ENCODE data around the gene KAZALD1.

Gene KAZALD1

GRCh38 chr10:101047268-101047667 is 14.5 kb upstream of the KAZALD1 start:
- DNase-seq (ENCODE audit: low read depth) = no peak
- H3K4me3 ChIP-seq (ENCODE audit: control insufficient read depth, low read depth, low read length) = no peak overlapping the region
- TF ChIP-seq, protein P1, sequence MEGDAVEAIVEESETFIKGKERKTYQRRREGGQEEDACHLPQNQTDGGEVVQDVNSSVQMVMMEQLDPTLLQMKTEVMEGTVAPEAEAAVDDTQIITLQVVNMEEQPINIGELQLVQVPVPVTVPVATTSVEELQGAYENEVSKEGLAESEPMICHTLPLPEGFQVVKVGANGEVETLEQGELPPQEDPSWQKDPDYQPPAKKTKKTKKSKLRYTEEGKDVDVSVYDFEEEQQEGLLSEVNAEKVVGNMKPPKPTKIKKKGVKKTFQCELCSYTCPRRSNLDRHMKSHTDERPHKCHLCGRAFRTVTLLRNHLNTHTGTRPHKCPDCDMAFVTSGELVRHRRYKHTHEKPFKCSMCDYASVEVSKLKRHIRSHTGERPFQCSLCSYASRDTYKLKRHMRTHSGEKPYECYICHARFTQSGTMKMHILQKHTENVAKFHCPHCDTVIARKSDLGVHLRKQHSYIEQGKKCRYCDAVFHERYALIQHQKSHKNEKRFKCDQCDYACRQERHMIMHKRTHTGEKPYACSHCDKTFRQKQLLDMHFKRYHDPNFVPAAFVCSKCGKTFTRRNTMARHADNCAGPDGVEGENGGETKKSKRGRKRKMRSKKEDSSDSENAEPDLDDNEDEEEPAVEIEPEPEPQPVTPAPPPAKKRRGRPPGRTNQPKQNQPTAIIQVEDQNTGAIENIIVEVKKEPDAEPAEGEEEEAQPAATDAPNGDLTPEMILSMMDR (conservative IDR thresholded peaks at IDR 0.05; ENCODE audit: control insufficient read depth, insufficient read depth, low read depth, low read length) = no peak

DNA sequence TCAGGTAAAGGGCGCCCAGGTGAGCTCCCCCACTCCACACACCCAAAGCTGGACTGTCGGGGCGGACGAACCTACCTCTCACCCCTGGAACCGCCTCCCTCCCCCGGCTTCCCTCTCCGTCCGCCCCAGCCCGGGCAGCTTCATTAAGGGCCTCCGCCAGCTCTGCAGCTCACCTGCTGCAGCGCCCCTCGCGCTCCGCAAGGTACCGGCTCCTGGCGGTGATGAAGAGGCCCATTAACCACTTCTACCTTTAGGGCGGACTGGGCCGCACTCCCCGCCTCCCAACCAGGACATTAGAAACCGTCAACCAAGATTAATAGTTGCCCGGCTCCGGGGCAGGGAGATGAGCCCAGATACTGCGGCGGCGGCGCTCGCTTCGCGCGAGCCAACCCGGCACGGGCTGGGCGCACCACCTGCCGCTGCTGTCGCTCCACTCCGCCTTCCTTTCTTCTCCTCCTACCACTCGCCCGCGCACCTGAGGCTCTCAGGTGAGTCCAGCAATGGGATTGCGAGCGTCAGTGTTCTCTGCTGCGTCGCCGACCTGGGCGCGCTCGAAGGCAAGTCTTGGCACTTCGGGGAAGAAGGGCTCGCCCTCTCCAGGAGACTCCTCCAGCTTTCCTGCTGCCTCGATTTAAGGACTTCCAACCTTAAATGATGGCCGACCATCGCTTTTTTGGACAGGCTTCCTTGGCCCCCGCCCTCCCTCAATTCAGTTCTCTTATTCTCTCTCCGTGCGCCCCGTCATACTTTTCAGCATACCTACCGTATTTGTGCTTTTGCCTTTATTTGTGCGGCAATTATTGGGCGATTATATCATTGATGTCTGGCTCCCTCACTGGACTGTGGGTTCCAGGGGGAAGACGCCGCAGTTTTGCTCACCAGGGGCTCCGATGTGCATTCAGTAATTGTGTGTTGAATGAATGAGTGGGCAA is 13.6 kb upstream of the KAZALD1 start:
- TF ChIP-seq, protein P1 (conservative IDR thresholded peaks at IDR 0.05; ENCODE audit: control insufficient read depth, insufficient read depth, low read depth, low read length) = no peak
- no peak overlapping the region for H3K4me3 ChIP-seq (ENCODE audit: control insufficient read depth, low read depth, low read length)
- no peak for DNase-seq (ENCODE audit: low read depth)

- peak overlapping the region; percentile 13 for H3K4me3 ChIP-seq (ENCODE audit: control insufficient read depth, low read depth, low read length)
- peak; percentile 32 for DNase-seq (ENCODE audit: low read depth)
- TF ChIP-seq, protein P1 (conservative IDR thresholded peaks at IDR 0.05; ENCODE audit: control insufficient read depth, insufficient read depth, low read depth, low read length) = peak; percentile 59
These were observed 11.3 kb upstream of the KAZALD1 start for GRCh38 chr10:101050208-101051069.

DNA sequence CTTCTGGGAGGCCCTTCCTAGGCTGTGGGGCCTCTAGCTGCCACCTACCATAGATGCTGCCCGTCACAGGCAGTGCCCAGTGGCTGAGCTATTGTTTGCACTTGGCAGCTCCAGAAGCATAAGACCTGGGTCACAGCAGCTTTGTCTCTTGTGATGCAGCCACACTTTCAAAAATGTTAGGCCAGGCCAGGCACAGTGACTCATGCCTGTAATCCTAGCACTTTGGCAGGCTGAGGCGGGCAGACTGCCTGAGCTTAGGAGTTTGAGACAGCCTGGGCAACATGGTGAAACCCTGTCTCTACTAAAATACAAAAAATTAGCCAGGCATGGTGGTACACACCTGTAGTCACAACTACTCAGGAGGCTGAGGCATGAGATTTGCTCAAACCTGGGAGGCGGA is 9.5 kb upstream of the KAZALD1 start:
- TF ChIP-seq, protein P1 (conservative IDR thresholded peaks at IDR 0.05; ENCODE audit: control insufficient read depth, insufficient read depth, low read depth, low read length) = no peak

GRCh38 chr10:101053516-101053915 is 8.3 kb upstream of the KAZALD1 start:
- DNase-seq (ENCODE audit: low read depth) = peak; percentile 72

More for the DNA sequence above, 9.5 kb upstream of the KAZALD1 start:
- peak; percentile 76 for DNase-seq (ENCODE audit: low read depth)
- H3K4me3 ChIP-seq (ENCODE audit: control insufficient read depth, low read depth, low read length) = no peak overlapping the region

GRCh38 chr10:101054351-101054750 is 7.4 kb upstream of the KAZALD1 start:
- TF ChIP-seq, protein P1 (conservative IDR thresholded peaks at IDR 0.05; ENCODE audit: control insufficient read depth, insufficient read depth, low read depth, low read length) = no peak
- DNase-seq (ENCODE audit: low read depth) = no peak
- no peak overlapping the region for H3K4me3 ChIP-seq (ENCODE audit: control insufficient read depth, low read depth, low read length)

More at GRCh38 chr10:101053516-101053915, 8.3 kb upstream of the KAZALD1 start:
- H3K4me3 ChIP-seq (ENCODE audit: control insufficient read depth, low read depth, low read length) = no peak overlapping the region
- TF ChIP-seq, protein P1 (conservative IDR thresholded peaks at IDR 0.05; ENCODE audit: control insufficient read depth, insufficient read depth, low read depth, low read length) = no peak

All from fibroblast of mammary gland (primary cell).